IPS-18c (cell line): ENCODE results near the gene SERPINA5.
"Not testable (repeated sequence)": the region's sequence is repeated elsewhere in the genome, so short reads cannot be mapped to it uniquely, and the experiment has no call there.

Experiments
- H3K4me3 ChIP-seq: 2 replicates; pipeline ENCODE4 v1.7.0; 2013; ENCODE audit warnings: low read depth, mild to moderate bottlenecking, low read length, moderate library complexity; ENCODE audit not compliant: insufficient read depth
- H3K9me3 ChIP-seq: one replicate; pipeline ENCODE4 v1.6.1; 2013; ENCODE audit warnings: mild to moderate bottlenecking, low read length, moderate library complexity; ENCODE audit not compliant: control insufficient read depth, insufficient read depth

Gene SERPINA5

GRCh38 chr14:94624537-94625352 lies 43.5 kb downstream of the SERPINA5 start:
- Histone ChIP-seq H3K4me3 (no peak overlapping the region), H3K9me3 (peaks cover 2% of the 10 kb centered on the region)

- no peak overlapping the region for H3K4me3 ChIP-seq
- peaks cover 2% of the 10 kb centered on the region for H3K9me3 ChIP-seq
Measured at GRCh38 chr14:94625353-94625635, 44.1 kb downstream of the SERPINA5 start.

GRCh38 chr14:94628578-94628977 lies 47.4 kb downstream of the SERPINA5 start:
- no peak overlapping the region for H3K4me3 ChIP-seq
- H3K9me3 ChIP-seq, result no peaks in the 10 kb centered on the region

- H3K9me3 ChIP-seq, result no peaks in the 10 kb centered on the region
- H3K4me3 ChIP-seq, result no peak overlapping the region
Measured at GRCh38 chr14:94630396-94630795, 49.2 kb downstream of the SERPINA5 start.

- Histone ChIP-seq H3K9me3 (no peaks in the 10 kb centered on the region), H3K4me3 (no peak overlapping the region)
Measured at GRCh38 chr14:94631050-94631449, 49.8 kb downstream of the SERPINA5 start.

GRCh38 chr14:94631536-94632304 lies 50.5 kb downstream of the SERPINA5 start:
- no peaks in the 10 kb centered on the region for H3K9me3 ChIP-seq
- no peak overlapping the region for H3K4me3 ChIP-seq

- Histone ChIP-seq H3K9me3 (no peaks in the 10 kb centered on the region), H3K4me3 (no peak overlapping the region)
Measured at GRCh38 chr14:94632305-94632590, 51.0 kb downstream of the SERPINA5 start.

GRCh38 chr14:94633121-94633520 lies 51.9 kb downstream of the SERPINA5 start:
- Histone ChIP-seq H3K9me3 (no peaks in the 10 kb centered on the region), H3K4me3 (no peak overlapping the region)

GRCh38 chr14:94635154-94635553 lies 53.9 kb downstream of the SERPINA5 start:
- no peaks in the 10 kb centered on the region for H3K9me3 ChIP-seq

GRCh38 chr14:94636744-94637412 lies 55.7 kb downstream of the SERPINA5 start:
- H3K9me3 ChIP-seq, result no peaks in the 10 kb centered on the region

More at GRCh38 chr14:94635154-94635553, 53.9 kb downstream of the SERPINA5 start:
- no peak overlapping the region for H3K4me3 ChIP-seq

GRCh38 chr14:94637814-94638213 lies 56.6 kb downstream of the SERPINA5 start:
- not testable (repeated sequence) for H3K4me3 ChIP-seq, H3K9me3 ChIP-seq

More at GRCh38 chr14:94636744-94637412, 55.7 kb downstream of the SERPINA5 start:
- no peak overlapping the region for H3K4me3 ChIP-seq

GRCh38 chr14:94638339-94638738 lies 57.1 kb downstream of the SERPINA5 start:
- no peak overlapping the region for H3K4me3 ChIP-seq
- no peaks in the 10 kb centered on the region for H3K9me3 ChIP-seq

- H3K4me3 ChIP-seq, result no peak overlapping the region
- H3K9me3 ChIP-seq, result no peaks in the 10 kb centered on the region
Measured at GRCh38 chr14:94638961-94639817, 58.0 kb downstream of the SERPINA5 start.

- H3K4me3 ChIP-seq, result no peak overlapping the region
- no peaks in the 10 kb centered on the region for H3K9me3 ChIP-seq
Measured at GRCh38 chr14:94640721-94641631, 59.8 kb downstream of the SERPINA5 start.

GRCh38 chr14:94641632-94641955 lies 60.4 kb downstream of the SERPINA5 start:
- H3K4me3 ChIP-seq, result no peak overlapping the region
- no peaks in the 10 kb centered on the region for H3K9me3 ChIP-seq
